ENCODE data around the gene ARHGAP44.

DNA sequence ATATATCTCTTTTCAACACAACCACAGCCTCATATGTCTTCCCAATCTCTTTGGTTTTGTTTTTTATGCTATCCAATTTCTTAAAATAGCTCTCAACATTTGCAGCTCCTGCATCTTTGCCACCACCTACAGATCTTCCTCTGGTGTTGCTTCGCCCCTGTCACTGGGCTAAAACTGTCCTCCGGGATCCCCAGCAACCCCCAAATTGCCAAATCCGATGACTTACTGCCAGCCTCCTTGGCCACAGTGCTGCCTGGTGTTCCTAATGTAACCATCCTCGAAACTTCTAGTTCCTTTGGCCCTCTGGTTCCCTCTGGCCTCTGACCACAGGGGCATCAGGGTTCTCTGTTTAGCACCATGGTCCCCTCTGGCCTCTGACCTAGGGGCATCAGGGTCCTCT is 157.7 kb downstream of the ARHGAP44 start:
- TF ChIP-seq, protein P1, sequence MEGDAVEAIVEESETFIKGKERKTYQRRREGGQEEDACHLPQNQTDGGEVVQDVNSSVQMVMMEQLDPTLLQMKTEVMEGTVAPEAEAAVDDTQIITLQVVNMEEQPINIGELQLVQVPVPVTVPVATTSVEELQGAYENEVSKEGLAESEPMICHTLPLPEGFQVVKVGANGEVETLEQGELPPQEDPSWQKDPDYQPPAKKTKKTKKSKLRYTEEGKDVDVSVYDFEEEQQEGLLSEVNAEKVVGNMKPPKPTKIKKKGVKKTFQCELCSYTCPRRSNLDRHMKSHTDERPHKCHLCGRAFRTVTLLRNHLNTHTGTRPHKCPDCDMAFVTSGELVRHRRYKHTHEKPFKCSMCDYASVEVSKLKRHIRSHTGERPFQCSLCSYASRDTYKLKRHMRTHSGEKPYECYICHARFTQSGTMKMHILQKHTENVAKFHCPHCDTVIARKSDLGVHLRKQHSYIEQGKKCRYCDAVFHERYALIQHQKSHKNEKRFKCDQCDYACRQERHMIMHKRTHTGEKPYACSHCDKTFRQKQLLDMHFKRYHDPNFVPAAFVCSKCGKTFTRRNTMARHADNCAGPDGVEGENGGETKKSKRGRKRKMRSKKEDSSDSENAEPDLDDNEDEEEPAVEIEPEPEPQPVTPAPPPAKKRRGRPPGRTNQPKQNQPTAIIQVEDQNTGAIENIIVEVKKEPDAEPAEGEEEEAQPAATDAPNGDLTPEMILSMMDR (IDR thresholded peaks at IDR 0.05; ENCODE audit: low read depth, low read length), result no peak
- TF ChIP-seq EZH2phosphoT487 (IDR thresholded peaks at IDR 0.05; ENCODE audit: low read depth), result no peak
